NCI-H1436 (cell line): ENCODE measurements around the gene COL4A4.
A peak's percentile ranks its signal among the peaks of the same experiment; 100 is the strongest.

Experiments
- DNase-seq: peaks from one replicate; lab custom pipeline; 2025; lab: John Stamatoyannopoulos, UW

Gene COL4A4

DNA sequence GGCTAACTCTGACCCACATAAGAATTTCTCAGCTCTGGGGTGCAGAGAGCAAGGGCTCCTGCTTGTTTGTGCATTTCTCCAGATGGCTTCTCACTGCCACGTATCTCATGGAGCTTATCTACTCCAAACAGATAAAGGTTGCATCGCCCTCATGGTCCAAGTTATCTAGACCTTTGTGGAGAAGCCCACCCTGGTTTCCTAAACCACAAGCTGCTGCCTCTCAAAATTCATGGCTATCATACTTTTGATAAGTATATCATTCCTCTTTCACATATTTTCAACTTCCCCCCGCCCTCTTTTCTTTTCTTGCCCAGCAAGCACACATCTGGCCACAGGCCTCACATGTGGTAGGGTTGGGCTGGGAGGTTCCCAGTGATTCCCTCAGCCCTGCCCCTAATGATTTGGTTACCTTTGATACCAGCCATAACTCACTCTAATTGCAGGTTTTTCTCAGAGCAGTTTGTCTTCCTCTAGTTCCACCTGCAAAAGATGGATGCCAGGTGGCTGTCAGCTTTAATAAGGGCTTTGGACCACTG lies 182.1 kb downstream of the COL4A4 start:
- no peak for DNase-seq

DNA sequence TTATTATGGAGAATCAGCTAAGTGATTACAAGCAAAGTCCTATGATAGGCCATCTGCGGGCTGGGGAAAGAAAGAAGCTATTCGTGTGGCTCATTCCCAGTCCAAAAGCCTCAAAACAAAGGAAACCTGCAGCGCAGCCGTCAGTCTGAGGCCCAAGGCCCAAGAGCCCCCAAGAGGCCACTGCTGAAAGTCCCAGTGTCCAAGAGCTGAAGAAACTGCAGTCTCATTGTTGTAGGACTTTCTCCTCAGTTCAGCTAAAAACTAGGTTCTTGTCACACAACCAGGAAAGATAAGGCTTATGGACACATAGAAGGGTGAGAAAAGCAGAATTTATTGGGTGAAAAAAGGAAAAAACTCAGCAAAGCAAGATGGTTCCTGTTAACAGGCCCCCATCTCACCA lies 185.0 kb downstream of the COL4A4 start:
- no peak for DNase-seq

DNA sequence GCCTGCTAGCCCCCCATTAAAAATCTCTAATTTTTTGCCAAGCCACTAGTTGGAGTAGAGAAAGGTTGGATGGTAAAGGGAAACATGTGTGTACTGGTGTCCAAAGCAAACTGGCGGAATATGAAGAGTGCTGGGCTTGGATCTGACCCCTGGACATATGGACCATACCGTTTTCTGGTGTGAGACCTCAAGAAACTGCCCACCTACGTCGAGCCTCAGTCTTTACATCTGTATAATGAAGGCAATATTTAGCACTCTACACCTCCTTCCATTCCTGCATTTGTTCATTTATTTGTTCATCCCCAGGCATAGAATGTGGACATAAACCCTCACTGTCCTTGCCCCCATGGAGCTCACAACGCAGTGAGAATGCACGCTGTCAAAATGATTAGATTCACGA lies 185.7 kb downstream of the COL4A4 start:
- no peak for DNase-seq

DNA sequence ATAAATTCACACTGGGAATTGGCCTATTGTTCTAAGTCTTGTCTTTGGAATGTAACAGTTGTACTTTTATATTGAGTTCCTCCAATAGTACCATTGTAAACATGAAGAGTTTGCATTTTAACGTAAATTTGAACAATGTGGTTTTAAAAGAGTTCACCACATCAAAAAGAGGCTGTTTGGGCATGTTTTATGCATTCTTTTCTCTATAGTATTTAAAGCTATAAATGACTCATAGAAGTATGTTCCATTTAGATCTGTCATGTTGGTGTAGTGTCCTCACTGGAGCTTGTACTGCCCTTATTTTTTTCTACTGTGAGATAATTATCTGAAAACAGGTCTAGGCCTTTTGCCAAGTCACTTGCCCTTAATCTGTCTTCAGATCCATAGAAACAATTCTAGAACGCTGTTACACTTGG lies 186.2 kb downstream of the COL4A4 start:
- DNase-seq, result peak; percentile 6

DNA sequence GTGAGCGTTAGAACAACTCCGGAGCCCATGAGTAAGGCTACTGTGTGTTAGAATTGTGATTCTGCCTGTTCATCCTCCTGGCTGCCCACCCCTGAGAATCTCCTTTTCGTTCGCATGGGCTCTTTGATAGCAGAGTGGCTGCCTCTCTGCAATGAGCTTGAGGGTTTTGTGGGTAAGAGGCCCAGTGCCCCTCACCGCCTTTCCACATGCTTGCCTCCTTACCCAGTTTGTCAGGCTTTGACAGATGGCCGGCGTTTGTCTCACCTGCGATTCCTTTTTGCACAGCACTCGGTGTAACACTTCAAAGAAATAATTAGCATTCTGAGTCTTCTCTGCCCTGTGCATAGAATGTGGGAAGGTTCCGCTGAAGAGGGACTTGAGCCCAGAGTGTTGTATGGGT lies 190.2 kb downstream of the COL4A4 start:
- DNase-seq, result no peak

DNA sequence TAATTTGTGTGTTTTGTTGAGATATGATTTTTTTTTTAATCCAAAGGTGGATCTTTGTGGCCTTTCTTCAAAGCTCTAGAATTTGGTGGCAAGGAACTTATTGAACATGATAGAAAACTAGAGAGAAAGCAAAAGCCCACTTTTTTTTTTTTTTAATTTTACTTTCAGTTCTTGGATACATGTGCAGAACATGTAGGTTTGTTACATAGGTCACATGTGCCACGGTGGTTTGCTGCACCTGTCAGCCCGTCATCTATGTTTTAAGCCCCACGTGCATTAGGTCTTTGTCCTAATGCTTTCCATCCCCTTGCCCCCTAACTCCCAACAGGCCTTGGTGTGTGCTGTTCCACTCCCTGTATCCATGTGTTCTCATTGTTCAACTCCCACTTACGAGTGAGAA lies 192.2 kb downstream of the COL4A4 start:
- DNase-seq, result no peak

DNA sequence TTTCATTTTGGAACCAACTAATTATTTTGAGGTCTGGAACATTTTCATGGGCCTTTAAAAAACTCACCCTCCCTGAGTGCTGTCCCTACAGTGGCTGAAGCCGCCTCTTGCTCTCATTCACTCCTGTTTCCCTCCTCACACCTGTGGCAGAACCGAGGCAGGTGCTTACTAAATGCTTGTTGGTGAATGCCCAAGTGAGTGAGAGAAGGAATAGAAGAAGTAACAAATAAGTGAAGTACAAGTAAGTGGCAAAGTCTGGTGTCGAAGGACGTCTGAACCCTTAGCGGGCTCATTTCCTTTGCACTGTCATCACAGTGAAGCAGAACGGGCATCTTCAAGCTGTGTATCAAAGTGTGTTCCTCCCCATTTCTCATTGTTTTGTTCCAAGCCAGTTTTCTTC lies 192.9 kb downstream of the COL4A4 start:
- no peak for DNase-seq

DNA sequence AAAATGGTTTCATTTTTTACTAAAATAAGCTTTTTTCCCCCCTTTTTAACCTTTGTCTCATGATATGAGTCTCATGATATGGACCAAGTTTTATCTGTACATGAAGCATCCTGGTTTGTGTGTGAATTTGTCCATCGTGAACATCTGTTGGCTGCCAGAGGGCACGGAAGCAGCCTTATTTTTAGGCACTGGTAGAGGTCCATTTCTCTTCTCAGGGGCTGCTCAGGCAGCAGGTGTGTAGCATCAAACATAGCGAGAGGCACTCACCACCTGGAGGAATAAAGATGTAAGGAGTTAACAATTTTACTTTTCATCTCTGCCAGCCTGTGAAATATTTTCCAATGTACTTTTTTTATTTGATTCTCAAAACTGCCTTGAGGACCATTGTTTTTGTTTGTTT lies 193.6 kb downstream of the COL4A4 start:
- DNase-seq, result no peak

DNA sequence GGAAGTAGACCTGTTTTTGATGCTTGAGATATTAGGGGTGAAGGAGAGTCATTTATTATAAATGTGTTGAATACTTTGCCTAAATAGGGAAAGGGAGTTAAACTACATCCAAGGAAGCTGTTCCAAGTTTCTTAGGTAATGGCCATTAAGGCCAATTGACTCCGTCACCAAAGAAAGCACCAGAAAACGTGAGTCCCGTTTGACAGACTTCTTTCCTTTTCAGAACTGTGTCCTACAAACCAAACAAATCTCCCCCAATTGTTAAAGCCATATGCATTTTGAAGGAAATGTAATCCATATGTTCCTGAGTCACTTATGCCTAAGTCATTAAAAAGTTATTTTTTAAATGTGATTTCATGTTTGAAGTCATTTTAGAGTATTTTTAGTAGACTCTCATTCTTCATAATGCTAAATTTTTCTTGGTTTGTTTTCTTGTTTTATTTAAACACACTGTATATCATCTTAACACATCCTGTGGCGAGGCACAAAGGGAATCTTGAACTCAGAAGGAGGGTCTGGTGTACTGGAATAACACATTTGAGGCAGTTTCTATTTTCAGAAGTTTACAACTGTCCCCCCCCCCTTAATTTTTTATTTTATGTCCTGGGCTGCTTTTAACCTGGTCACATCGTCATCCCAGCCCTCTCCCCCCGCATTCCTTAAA lies 194.5 kb downstream of the COL4A4 start:
- DNase-seq, result no peak

DNA sequence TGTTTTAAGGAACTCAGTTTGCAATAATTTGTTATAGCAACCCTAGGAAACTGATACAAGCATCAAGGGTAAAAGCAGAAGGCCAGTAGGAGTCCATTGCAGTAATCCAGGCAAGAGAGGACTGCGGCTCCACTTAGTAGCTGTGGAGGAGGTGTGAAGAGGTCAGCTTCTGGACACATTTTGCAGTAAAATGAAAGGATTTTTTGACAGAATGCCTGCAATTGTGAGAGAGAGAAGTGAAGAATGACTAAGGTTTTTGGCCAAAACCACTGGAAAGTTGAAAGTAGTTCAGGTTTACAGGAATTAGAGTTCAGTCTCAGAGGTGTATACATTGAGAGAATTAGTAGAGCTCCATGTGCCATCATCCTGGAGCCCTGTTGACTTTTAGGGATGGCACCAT lies 198.6 kb downstream of the COL4A4 start:
- DNase-seq, result no peak

DNA sequence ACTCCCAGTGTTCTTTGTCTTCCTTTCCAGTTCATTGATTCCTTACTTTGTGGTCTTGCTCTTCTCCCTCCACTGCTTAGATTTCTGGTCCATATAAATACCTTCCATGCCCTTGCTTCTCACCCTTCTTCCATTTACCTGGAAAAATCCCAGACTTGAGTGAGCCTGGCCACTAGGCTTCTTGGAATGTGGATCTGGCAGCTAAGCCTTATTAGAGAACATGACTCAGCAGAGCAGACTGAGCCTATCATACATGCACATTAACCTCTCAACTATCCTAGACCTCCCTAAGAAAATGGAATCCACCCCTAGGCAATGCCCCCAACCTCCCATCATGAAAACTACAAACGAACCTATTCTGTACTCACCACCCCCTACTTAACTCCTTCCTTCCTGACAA lies 200.5 kb downstream of the COL4A4 start:
- no peak for DNase-seq

DNA sequence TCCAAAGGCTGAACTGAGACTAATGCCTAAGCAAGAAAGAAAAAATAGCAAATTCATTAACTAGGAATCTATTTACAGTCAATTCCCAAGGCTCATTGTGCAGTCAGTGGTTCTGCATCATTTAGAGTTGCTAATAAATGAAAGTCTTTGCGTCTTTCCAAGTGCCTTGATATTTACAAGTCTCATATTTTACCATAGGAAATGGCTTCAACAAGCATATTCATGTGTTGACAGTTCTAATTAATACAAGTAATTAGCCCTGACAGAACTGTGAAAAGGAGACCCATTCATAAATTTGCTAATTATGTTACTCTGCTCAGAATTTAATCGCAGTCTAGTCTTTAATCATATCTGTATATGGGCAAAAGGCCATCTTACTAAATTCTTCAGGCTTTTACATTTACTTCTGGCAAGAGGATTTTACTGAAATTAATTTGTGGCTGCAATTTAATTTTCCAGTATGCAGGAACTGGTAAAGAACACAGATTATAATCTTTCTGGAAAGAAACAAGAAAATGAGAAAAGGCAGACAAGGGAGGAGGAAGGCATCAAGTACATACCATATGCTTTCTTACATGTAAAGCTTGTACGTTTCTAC lies 201.7 kb downstream of the COL4A4 start:
- DNase-seq, result no peak

DNA sequence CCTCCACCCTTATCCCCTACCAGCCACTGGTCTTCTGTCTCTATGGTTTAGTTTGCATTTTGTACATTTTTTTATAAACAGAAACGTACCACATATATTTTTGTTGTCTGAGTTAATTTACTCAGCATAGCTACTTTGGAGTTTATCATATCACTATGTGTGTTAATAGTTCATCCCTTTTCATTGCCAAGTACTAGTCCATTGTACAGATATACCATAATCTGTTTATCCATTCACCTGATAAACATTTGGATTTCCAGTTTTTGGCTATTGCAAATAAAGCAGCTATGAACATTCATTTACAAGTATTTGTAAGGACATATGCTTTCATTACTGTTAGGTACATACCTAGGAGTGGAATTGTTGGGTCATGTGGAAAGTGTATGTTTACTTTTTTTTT lies 204.6 kb downstream of the COL4A4 start:
- DNase-seq, result no peak

DNA sequence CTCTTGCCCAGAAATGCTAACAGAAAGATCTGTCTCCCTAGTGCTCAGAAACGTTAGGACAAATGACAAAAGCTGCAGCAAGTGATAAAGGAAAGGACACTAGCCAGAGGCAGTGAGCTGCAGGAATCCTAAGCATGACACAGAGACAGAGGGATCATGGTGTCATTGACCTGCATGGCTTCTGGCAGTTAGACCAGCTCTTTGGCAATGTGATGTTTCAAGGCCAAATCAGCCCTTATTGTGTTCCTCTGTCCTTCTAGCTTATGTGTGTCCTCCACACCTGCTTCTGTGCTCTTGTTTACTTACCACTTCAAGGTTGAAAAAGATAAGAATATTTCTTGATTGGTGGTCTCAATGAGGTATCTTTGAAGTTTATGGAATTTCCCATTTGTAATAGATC lies 207.3 kb downstream of the COL4A4 start:
- DNase-seq, result no peak

DNA sequence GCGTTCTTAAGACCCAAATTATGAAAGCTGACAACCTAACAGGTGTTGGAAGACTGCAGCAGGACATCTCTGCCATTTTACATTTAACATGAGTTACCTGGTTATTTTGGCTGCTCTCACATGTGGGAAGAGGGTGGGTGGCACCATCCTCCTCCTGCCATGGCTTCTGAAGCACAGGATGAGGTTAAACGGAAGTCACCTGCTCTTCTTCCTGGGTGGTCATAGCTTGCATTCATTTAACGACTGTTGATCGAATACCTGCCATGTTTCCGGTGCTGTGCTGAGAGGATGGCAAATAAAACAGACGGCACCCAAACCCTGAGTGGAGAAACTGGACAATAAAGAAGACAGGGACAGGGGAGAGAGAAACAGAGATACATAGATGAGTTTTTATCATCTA lies 210.2 kb downstream of the COL4A4 start:
- DNase-seq, result no peak

DNA sequence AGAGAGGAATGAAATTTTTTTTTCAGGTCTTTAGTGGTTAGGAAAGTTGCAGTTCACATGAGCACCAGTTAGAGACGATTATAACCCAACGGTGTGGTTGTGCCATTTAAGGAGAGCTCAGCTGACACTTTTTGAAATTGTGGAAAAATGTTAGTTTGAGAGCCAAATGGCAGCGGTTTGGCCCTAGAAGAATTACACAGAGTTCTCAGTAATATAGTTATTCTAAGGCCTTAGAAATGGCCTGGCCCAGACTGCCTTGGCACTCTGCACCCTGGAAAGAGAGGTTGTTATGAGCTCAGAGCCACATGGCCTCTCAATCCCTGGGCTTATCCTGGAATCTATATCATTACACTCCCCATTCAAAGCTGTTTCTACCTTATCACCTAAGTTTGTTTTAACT lies 210.8 kb downstream of the COL4A4 start:
- no peak for DNase-seq
